ENCODE data around the gene MEX3A. TPM values are rescaled to one million over a fixed set of nuclear protein-coding genes. Genes with fewer than 3 reads are reported as not detected.

MEX3A gene
- total RNA-seq, 1 experiment from 2014 or later: 6.1 TPM

DNA sequence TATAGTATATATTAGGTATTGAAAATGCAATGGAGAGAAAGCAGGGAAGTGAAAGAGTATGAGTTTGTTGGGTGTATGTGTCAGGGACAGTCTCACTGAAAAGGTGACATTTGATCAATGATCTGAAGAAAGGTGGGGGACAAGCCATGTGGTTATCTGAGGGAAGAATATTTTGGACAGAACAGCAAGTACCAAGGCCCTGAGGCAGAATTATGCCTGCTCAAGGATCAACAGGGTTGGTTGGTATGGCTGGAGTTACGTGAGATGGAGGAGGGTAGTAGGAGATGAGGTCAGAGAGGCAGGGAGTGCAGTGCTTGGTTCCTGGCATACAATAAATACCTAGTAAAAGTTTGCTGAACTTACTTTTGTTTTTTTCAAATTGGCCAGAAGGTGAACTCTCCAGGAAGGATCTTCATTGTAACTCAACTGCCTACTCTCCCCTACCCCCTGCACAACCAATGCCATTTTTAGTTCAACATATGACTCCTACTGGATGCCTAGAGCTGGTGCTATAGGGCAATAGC is 25.9 kb downstream of the MEX3A start:
- RAD21 ChIA-PET (ENCODE audit: low non-redundant PET in 1 of 2, low total read pairs in 2 of 2, uncharacterized antibody in 2 of 2, unreplicated experiment in 2 of 2): no interaction called here
- Histone ChIP-seq H4K20me1 (ENCODE audit: insufficient read depth) (no peaks in the 10 kb centered on the region), H3K27ac (ENCODE audit: low read depth, low read length) (no peak overlapping the region), H2AFZ (ENCODE audit: low read depth, low read length, poor library complexity, severe bottlenecking) (no peak overlapping the region), H3K9me2 (ENCODE audit: insufficient read depth) (no peaks in the 10 kb centered on the region), H3K4me3 (replicated peaks in 1 of 2; ENCODE audit: low read depth in 1 of 2, low read length in 2 of 2) (no peak overlapping the region), H3K27me3 (ENCODE audit: insufficient read depth, low read length) (no peaks in the 10 kb centered on the region), H3K9me3 (ENCODE audit: control insufficient read depth in 1 of 2, insufficient read depth in 1 of 2, low read depth in 1 of 2, low read length in 2 of 2) (no peaks in the 10 kb centered on the region), H3K36me3 (ENCODE audit: control insufficient read depth in 1 of 2, insufficient read depth in 2 of 2, low read length in 2 of 2) (no peaks in the 10 kb centered on the region; a peak in 1 of 4 replicates), H3K4me1 (ENCODE audit: control insufficient read depth in 1 of 2, insufficient read depth in 2 of 2, low read length in 2 of 2) (peaks cover 6 to 24% of the 10 kb centered on the region in 2 experiments; a peak in 3 of 4 replicates), H3K79me2 (ENCODE audit: insufficient read depth, low read length) (peaks cover 31% of the 10 kb centered on the region), H3K4me2 (ENCODE audit: low read length) (no peak overlapping the region; the same call in 1 of the 2 replicates), H3K9ac (ENCODE audit: low read length) (no peak overlapping the region)
- TF ChIP-seq RAD21 (IDR thresholded peaks at IDR 0.05; ENCODE audit: low read depth) (no peak), POLR2AphosphoS5 (IDR thresholded peaks at IDR 0.05; ENCODE audit: low read depth, low read length) (no peak), ZNF274 (IDR thresholded peaks at IDR 0.05; ENCODE audit: low read depth, low read length) (no peak), CBX3 (IDR thresholded peaks at IDR 0.05; ENCODE audit: low read depth) (no peak), FOSL1 (IDR thresholded peaks at IDR 0.05; ENCODE audit: low read depth) (no peak), POLR2A (IDR thresholded peaks at IDR 0.05; ENCODE audit: borderline replicate concordance, extremely low read depth, insufficient read depth, insufficient read length) (no peak), MAX (IDR thresholded peaks at IDR 0.05) (no peak), EZH2 (IDR thresholded peaks at IDR 0.05) (no peak), ATF3 (IDR thresholded peaks at IDR 0.05) (no peak)
- TF ChIP-seq, protein P1, sequence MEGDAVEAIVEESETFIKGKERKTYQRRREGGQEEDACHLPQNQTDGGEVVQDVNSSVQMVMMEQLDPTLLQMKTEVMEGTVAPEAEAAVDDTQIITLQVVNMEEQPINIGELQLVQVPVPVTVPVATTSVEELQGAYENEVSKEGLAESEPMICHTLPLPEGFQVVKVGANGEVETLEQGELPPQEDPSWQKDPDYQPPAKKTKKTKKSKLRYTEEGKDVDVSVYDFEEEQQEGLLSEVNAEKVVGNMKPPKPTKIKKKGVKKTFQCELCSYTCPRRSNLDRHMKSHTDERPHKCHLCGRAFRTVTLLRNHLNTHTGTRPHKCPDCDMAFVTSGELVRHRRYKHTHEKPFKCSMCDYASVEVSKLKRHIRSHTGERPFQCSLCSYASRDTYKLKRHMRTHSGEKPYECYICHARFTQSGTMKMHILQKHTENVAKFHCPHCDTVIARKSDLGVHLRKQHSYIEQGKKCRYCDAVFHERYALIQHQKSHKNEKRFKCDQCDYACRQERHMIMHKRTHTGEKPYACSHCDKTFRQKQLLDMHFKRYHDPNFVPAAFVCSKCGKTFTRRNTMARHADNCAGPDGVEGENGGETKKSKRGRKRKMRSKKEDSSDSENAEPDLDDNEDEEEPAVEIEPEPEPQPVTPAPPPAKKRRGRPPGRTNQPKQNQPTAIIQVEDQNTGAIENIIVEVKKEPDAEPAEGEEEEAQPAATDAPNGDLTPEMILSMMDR (IDR thresholded peaks at IDR 0.05 in 2 of 3, conservative IDR thresholded peaks at IDR 0.05 in 1 of 3; ENCODE audit: borderline replicate concordance in 1 of 3, insufficient read depth in 1 of 3, low read depth in 2 of 3, low read length in 2 of 3): no peak
- intact Hi-C loops (cut with micrococcal nuclease): no loop called here
- BruUV-seq (replicated peaks): no TSS peak
- ATAC-seq: no peak
- POLR2A ChIA-PET: interaction anchor here (0.7 kb wide), 1 partner anchor 428 kb away, joined by 3 read pairs; no protein-coding TSS in a partner anchor
- CTCF ChIA-PET: no interaction called here
- DNase-seq (ENCODE audit: low read depth, low spot score): no peak
